ENCODE data around the gene PTRHD1. TPM values are rescaled to one million over a fixed set of nuclear protein-coding genes. Genes with fewer than 3 reads are reported as not detected.

Gene PTRHD1
- total and polyA plus RNA-seq, 2 experiments from 2014 or later, result 27.5 to 46.2 TPM

DNA sequence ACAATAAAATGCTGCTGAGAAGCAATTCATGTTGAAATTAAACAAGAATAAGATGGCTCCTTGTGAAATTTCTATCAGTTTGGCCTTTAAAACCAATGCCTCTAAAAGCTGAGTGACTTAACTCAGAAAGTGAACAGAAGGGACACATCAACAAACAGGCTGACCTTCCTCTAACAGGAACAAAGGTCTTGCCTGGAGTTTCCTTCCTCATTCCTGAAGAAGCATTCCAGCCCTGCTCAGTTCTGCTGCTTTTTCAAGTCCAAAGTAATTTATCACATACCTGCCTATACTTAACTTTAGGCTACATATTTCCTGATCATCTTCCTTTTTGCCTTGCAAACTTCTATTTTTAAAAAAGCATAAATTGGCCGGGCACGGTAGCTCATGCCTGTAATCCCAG lies 14.1 kb downstream of the PTRHD1 start:
- Histone ChIP-seq H3K27ac (no peak overlapping the region), H3K9ac (no peak overlapping the region), H3K9me2 (ENCODE audit: insufficient read depth) (no peaks in the 10 kb centered on the region), H4K20me1 (ENCODE audit: insufficient read depth) (no peaks in the 10 kb centered on the region), H3K4me2 (ENCODE audit: unreplicated experiment) (no peak overlapping the region), H3K36me3 (ENCODE audit: low read depth) (no peaks in the 10 kb centered on the region), H3F3A (ENCODE audit: insufficient read depth) (no peaks in the 10 kb centered on the region), H3K27me3 (replicated peaks; ENCODE audit: insufficient read depth) (no peaks in the 10 kb centered on the region), H3K4me1 (ENCODE audit: insufficient read depth) (no peaks in the 10 kb centered on the region), H3K9me3 (ENCODE audit: low read depth) (no peaks in the 10 kb centered on the region), H2AFZ (no peak overlapping the region), H3K4me3 (no peak overlapping the region), H3K79me2 (ENCODE audit: insufficient read depth) (no peaks in the 10 kb centered on the region)
- 91 to 96% methylated on average over 2 of the region's 2 CpGs for WGBS, 2 experiments (ENCODE audit: low coverage in 1 of 2, low lambda C conversion rate in 2 of 2, missing lambda C conversion rate in 2 of 2)
- no peak for TF ChIP-seq EZH2 (IDR thresholded peaks at IDR 0.05; ENCODE audit: insufficient read depth, poor library complexity, severe bottlenecking)
- TF ChIP-seq EZH2phosphoT487 (IDR thresholded peaks at IDR 0.05; ENCODE audit: insufficient read depth, low read depth), result no peak
- in situ Hi-C loops (cut with MboI), result loop anchor here (10.0 kb wide), 1 partner anchor 164 kb away; no protein-coding TSS in a partner anchor
- DNase-seq, result no peak

DNA sequence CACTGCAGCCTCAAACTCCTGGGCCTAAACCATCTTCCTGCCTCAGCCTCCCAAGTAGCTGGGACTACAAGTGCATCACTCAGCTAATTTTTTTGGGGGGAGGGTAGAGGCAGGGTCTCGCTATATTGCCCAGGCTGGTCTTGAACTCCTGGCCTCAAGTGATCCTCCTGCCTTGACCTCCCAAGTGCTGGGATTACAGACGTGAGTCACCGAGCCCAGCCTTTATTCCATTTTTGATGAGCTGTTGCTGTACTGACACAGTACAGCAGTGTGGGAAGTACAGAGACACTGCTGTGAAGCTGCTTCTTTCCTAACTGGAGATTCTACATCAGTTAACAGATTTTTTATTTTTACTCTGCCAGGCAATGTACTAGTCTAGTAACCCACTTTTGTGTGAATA lies 18.8 kb downstream of the PTRHD1 start:
- Histone ChIP-seq H3K4me2 (ENCODE audit: unreplicated experiment) (no peak overlapping the region), H3K4me1 (ENCODE audit: insufficient read depth) (no peaks in the 10 kb centered on the region), H3F3A (ENCODE audit: insufficient read depth) (no peaks in the 10 kb centered on the region), H3K9me3 (ENCODE audit: low read depth) (no peaks in the 10 kb centered on the region), H2AFZ (no peak overlapping the region), H3K27me3 (replicated peaks; ENCODE audit: insufficient read depth) (no peaks in the 10 kb centered on the region), H3K36me3 (ENCODE audit: low read depth) (0 out of 2 replicates have a peak, but pooled peaks cover 3% of the 10 kb centered on the region), H3K27ac (no peak overlapping the region), H3K9ac (no peak overlapping the region), H4K20me1 (ENCODE audit: insufficient read depth) (no peaks in the 10 kb centered on the region), H3K9me2 (ENCODE audit: insufficient read depth) (no peaks in the 10 kb centered on the region), H3K79me2 (ENCODE audit: insufficient read depth) (no peaks in the 10 kb centered on the region), H3K4me3 (no peak overlapping the region)
- in situ Hi-C loops (cut with MboI), result loop anchor here (10.0 kb wide), 1 partner anchor 160 kb away; no protein-coding TSS in a partner anchor
- WGBS, 2 experiments (ENCODE audit: low coverage in 1 of 2, low lambda C conversion rate in 2 of 2, missing lambda C conversion rate in 2 of 2), result 61 to 70% methylated on average over 3 of the region's 3 CpGs
- no peak for DNase-seq
- TF ChIP-seq EZH2 (IDR thresholded peaks at IDR 0.05; ENCODE audit: insufficient read depth, poor library complexity, severe bottlenecking) (no peak), EZH2phosphoT487 (IDR thresholded peaks at IDR 0.05; ENCODE audit: insufficient read depth, low read depth) (no peak)

DNA sequence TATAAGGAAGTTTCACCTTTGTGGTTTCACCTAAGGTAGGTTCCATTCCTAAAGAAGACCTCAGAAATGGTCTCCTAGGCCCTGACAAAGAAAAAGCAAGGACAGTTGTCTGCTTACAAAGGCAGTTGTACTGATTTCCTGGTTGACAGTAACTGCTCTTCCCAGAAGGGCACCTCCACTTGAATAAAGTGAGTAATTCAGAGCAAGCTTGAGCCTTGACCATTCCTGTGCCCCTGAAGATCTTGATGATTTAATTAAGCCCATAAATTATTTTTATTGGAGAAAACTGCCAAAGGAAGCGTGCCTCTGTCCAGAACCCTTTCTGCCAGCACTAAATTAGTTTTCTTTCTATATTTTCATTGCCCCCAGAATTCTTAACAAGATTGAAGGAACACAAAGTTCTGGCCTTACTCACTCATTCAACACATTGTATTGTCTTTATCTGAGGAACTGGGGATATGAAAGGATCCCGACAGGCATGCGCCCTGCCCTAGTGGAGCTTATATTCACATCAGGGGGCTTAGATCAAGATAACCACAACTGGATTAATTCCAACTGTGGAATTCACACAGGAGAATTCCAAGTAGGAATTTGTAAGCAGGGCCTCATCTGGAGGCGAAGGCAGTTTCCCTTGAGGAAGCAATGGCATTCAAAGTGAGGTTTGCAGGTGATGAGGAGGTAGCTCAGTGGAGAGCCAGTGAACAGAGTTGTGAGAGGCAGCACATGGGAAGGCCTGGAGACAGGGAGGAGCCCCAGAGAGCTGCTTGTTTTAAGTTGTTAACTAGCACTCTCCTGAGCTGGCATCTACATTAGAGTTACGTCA lies 21.2 kb downstream of the PTRHD1 start:
- 72 to 73% methylated on average over 5 of the region's 5 CpGs for WGBS, 2 experiments (ENCODE audit: low coverage in 1 of 2, low lambda C conversion rate in 2 of 2, missing lambda C conversion rate in 2 of 2)
- Histone ChIP-seq H3F3A (ENCODE audit: insufficient read depth) (no peaks in the 10 kb centered on the region), H3K4me2 (ENCODE audit: unreplicated experiment) (no peak overlapping the region), H3K79me2 (ENCODE audit: insufficient read depth) (no peaks in the 10 kb centered on the region), H3K36me3 (ENCODE audit: low read depth) (0 out of 2 replicates have a peak, but pooled peaks cover 3% of the 10 kb centered on the region), H2AFZ (no peak overlapping the region), H3K4me1 (ENCODE audit: insufficient read depth) (no peaks in the 10 kb centered on the region), H4K20me1 (ENCODE audit: insufficient read depth) (no peaks in the 10 kb centered on the region), H3K9ac (no peak overlapping the region), H3K9me2 (ENCODE audit: insufficient read depth) (no peaks in the 10 kb centered on the region), H3K27ac (no peak overlapping the region), H3K27me3 (replicated peaks; ENCODE audit: insufficient read depth) (no peaks in the 10 kb centered on the region), H3K9me3 (ENCODE audit: low read depth) (no peaks in the 10 kb centered on the region), H3K4me3 (no peak overlapping the region)
- no peak for DNase-seq
- in situ Hi-C loops (cut with MboI), result loop anchor here (10.0 kb wide), 1 partner anchor 157 kb away; no protein-coding TSS in a partner anchor
- TF ChIP-seq EZH2 (IDR thresholded peaks at IDR 0.05; ENCODE audit: insufficient read depth, poor library complexity, severe bottlenecking) (no peak), EZH2phosphoT487 (IDR thresholded peaks at IDR 0.05; ENCODE audit: insufficient read depth, low read depth) (no peak)

DNA sequence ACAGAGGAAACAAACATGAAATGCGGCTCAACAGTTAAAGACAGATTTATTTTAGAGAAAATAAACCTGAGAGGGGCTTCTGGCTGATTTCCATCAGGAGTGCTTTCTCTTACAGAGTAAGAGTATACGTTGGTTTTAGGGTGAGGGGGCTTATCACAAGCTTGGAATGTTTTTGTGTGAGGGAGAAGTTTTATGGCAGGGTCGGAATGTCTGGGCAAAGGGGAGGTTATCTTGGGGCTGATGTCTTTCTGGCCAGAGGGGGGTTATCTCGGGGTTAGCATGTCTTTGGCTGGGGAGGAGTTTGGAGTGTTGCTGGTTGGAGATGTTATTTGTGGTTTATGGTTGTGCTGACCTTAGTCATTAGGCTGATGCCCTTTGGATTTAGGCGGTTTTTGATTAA lies 22.1 kb downstream of the PTRHD1 start:
- TF ChIP-seq EZH2phosphoT487 (IDR thresholded peaks at IDR 0.05; ENCODE audit: insufficient read depth, low read depth), result no peak
- no peak for TF ChIP-seq EZH2 (IDR thresholded peaks at IDR 0.05; ENCODE audit: insufficient read depth, poor library complexity, severe bottlenecking)
- Histone ChIP-seq H3K4me3 (no peak overlapping the region), H3K79me2 (ENCODE audit: insufficient read depth) (no peaks in the 10 kb centered on the region), H3K9me2 (ENCODE audit: insufficient read depth) (no peaks in the 10 kb centered on the region), H3K9me3 (ENCODE audit: low read depth) (no peaks in the 10 kb centered on the region), H3K27ac (no peak overlapping the region), H4K20me1 (ENCODE audit: insufficient read depth) (no peaks in the 10 kb centered on the region), H3K4me1 (ENCODE audit: insufficient read depth) (no peaks in the 10 kb centered on the region), H3K9ac (no peak overlapping the region), H3F3A (ENCODE audit: insufficient read depth) (no peaks in the 10 kb centered on the region), H3K27me3 (replicated peaks; ENCODE audit: insufficient read depth) (no peaks in the 10 kb centered on the region), H3K36me3 (ENCODE audit: low read depth) (0 out of 2 replicates have a peak, but pooled peaks cover 3% of the 10 kb centered on the region), H2AFZ (no peak overlapping the region), H3K4me2 (ENCODE audit: unreplicated experiment) (no peak overlapping the region)
- in situ Hi-C loops (cut with MboI), result loop anchor here (10.0 kb wide), 1 partner anchor 156 kb away; no protein-coding TSS in a partner anchor
- WGBS, 2 experiments (ENCODE audit: low coverage in 1 of 2, low lambda C conversion rate in 2 of 2, missing lambda C conversion rate in 2 of 2), result 97 to 99% methylated on average over 5 of the region's 5 CpGs
- no peak for DNase-seq
